ENCODE measurements around the gene CLEC11A.

CLEC11A gene

GRCh38 chr19:50735869-50736268 lies 12.7 kb downstream of the CLEC11A start:
- no peak overlapping the region for H3K4me3 ChIP-seq (ENCODE audit: low read depth, low read length)
- no peak for TF ChIP-seq CTCF (IDR thresholded peaks at IDR 0.05; ENCODE audit: control insufficient read depth, extremely low read depth, insufficient read depth)
- no peak for DNase-seq (ENCODE audit: low read depth)

- DNase-seq (ENCODE audit: low read depth) = no peak
- TF ChIP-seq CTCF (IDR thresholded peaks at IDR 0.05; ENCODE audit: control insufficient read depth, extremely low read depth, insufficient read depth) = no peak
- no peak overlapping the region for H3K4me3 ChIP-seq (ENCODE audit: low read depth, low read length)
Observed at GRCh38 chr19:50736338-50736737, 13.2 kb downstream of the CLEC11A start.

- no peak for DNase-seq (ENCODE audit: low read depth)
- no peak for TF ChIP-seq CTCF (IDR thresholded peaks at IDR 0.05; ENCODE audit: control insufficient read depth, extremely low read depth, insufficient read depth)
- no peak overlapping the region for H3K4me3 ChIP-seq (ENCODE audit: low read depth, low read length)
Observed at GRCh38 chr19:50739132-50739913, 16.2 kb downstream of the CLEC11A start.

- no peak for DNase-seq (ENCODE audit: low read depth)
- no peak for TF ChIP-seq CTCF (IDR thresholded peaks at IDR 0.05; ENCODE audit: control insufficient read depth, extremely low read depth, insufficient read depth)
- H3K4me3 ChIP-seq (ENCODE audit: low read depth, low read length) = no peak overlapping the region
Observed at GRCh38 chr19:50739914-50740426, 16.8 kb downstream of the CLEC11A start.

GRCh38 chr19:50741179-50741933 lies 18.2 kb downstream of the CLEC11A start:
- H3K4me3 ChIP-seq (ENCODE audit: low read depth, low read length) = no peak overlapping the region
- no peak for TF ChIP-seq CTCF (IDR thresholded peaks at IDR 0.05; ENCODE audit: control insufficient read depth, extremely low read depth, insufficient read depth)
- DNase-seq (ENCODE audit: low read depth) = no peak

- no peak for TF ChIP-seq CTCF (IDR thresholded peaks at IDR 0.05; ENCODE audit: control insufficient read depth, extremely low read depth, insufficient read depth)
- no peak for DNase-seq (ENCODE audit: low read depth)
Observed at GRCh38 chr19:50743537-50743936, 20.4 kb downstream of the CLEC11A start.

More at GRCh38 chr19:50743537-50743936, 20.4 kb downstream of the CLEC11A start:
- no peak overlapping the region for H3K4me3 ChIP-seq (ENCODE audit: low read depth, low read length)
